ENCODE data around the gene TNC.

TNC gene

DNA sequence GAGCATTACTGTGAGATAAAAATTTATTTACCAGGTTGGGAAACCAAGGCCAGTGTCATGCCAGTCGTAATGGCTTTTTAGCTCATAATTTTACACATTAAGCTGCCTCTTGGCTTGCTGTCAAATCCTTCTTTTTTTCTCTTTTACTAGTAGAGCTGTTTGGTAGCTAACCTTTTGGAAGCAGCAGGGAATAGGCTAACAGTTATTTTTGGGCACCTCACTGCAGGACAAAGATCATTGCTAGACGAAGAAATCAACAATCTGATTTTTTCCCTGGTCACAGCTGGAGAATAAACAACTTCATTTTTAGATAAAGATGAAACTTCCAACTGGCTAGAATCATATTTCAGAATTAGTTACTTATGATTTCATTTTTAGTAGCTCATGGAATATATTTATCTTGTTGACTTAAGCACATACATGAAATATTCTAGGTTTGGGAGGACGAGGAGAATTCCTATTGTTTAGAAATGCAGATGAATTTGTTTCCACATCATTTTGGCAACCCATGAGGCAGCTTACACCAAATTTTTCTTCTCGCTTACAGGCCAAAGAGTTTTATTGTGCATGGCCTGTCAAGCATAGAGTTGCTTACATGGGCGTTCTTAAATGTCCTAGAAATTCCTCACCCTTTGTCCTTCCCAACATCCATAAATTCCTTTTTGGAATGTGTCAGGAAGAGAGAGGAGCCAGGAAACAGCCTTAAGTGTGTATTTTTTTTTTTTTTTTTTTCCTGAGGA, 19.6 kb downstream of the TNC start:
- no peak for DNase-seq (ENCODE audit: low spot score)

DNA sequence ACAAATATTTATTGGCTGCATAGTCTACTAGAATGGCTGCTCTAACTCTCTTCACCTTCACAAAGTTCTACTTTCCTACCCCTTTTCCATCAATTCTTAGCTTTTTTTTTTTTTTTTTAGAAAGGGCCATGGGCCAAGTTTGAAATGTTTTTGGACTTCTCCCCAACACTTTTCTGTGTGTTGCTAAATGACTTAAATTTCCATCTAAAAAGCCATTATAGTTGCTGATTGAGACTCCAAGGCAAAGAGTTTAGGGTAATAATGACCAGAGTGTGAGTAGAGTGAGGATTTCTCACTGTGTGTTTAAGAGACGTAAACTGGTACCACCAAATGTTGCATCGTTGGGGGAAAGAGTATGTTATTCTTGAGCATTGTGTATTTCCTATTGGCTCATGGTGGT, 24.4 kb downstream of the TNC start:
- no peak for DNase-seq (ENCODE audit: low spot score)

DNA sequence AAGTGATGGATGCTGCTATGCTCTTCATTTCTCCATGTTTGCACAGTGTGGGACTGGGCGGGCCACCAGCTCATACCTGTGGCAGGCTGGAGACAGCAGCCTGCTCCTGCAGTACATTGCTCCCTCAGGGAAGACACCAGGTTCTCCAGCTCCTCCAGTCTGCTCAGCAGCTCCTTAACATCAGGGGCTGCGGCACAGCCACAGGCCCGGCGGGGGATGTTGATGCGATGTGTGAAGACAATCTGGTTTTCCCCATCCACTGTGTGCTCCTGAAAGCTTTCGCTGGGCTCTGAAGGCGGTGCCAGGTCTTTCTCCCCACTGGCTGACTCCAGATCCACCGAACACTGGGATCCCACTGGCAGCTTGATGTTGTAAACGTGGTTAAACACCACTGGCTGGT, 27.5 kb downstream of the TNC start:
- no peak for DNase-seq (ENCODE audit: low spot score)

DNA sequence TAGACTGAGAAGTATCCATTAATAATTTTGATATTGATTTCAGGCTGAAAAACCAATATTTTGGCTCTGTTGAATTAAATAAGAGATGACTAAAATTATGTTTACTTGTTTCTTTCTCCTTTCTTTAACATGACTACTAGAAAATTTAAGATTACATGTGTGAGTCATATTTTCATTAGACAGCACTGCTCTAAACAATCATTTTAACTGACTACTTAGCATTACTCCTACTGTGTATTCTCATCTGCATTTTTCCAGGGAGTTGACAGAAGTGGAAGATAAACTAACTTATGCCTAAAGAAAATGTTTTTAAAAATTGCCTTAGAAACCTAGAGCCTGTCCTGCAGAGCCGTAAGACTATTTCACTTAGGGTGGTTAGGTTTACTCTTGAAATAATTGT, 29.1 kb downstream of the TNC start:
- DNase-seq (ENCODE audit: low spot score), result no peak

DNA sequence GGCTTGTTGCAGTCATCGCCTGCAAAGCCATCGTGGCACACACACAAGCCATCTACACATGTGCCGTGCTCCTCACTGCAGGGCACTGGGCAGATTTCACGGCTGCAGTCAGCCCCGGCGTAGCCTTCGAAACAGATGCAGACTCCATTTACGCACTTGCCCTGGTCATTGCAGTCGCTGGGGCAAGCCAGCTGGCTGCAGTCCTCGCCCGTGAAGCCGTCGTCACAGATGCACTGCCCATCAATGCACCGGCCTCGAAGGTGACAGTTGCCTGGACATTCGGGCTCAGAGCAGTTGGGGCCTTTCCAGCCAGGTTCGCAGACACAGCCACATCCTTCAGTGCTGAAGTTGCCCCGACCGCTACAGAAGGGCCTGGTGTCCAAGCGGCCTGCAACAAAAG, 31.1 kb downstream of the TNC start:
- no peak for DNase-seq (ENCODE audit: low spot score)

DNA sequence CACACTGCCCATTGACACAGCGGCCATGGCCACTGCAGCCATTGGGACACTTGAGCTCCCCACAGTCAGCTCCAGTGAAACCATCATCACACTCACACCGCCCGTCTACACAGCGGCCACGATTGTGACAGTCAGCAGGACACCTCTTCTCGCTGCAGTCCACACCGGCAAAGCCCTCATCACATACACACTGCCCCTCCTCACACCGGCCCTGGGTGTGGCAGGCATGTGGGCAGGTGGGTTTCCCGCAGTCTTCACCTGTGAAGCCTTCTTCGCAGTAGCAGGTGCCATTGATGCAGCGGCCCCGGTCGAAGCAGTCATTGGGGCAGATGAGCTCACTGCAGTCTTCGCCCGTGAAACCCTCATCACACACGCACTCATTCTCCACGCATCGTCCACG, 31.5 kb downstream of the TNC start:
- no peak for DNase-seq (ENCODE audit: low spot score)

DNA sequence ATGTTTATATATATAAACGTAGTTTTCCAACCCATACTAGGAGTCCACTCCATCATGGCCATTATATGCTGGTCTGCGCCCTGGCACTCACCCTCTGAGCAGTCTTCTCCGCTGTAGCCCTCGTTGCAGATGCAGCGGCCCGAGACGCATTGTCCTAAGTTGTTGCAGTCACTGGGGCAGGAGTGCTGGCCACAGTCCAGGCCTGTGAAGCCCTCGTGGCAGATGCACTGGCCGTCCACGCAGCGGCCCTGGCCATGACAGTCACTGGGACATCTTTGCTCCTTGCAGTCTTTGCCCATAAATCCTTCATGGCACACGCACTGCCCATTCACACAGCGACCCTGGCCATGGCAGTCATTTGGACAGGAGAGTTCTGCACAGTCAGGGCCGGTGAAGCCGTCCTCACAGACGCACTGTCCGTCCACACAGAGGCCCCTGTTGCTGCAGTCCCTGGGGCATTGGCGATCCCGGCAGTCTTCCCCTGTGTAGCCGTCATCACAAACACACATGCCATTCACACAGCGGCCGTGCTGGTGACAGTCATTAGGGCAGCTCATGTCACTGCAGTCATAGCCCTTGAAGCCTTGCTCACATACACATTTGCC, 32.1 kb downstream of the TNC start:
- DNase-seq (ENCODE audit: low spot score), result no peak

DNA sequence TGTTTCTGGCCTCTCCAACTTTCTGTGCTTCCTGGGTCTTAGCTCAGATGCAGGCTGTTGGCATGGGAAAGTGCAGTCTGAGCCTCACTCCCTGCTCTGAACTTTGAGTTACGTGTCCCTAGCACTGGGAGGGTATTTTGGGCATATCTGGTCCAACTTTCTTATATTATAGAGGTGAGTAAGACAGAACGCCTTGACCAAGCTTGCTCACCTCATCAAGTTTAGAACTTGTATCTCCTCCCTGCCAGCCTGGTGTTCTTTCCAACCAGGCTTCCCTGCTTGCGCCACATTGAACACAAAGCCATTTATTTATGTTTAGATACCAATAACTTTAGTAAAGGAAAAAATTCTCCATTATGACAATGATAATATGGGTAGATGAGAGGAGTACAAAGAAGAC, 33.2 kb downstream of the TNC start:
- DNase-seq (ENCODE audit: low spot score), result no peak

DNA sequence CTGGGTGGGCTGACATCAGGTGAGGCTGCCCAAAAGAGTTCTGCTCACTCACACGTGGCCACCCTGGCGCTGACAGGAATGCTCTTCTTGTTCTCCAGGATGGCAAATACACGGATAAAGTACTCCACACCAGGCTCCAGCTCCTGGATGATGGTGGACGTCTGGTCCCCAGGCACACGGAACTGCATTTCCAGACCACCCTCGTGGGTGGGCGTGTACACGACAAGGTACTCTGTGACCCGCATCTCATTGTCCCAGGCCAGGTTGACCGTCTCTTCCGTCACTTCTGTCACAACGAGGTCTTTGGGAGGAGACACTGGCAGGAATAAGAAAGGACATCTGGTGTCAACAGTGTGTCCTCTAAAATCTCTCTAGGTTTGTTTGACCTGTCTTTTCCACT, 33.8 kb downstream of the TNC start:
- no peak for DNase-seq (ENCODE audit: low spot score)

DNA sequence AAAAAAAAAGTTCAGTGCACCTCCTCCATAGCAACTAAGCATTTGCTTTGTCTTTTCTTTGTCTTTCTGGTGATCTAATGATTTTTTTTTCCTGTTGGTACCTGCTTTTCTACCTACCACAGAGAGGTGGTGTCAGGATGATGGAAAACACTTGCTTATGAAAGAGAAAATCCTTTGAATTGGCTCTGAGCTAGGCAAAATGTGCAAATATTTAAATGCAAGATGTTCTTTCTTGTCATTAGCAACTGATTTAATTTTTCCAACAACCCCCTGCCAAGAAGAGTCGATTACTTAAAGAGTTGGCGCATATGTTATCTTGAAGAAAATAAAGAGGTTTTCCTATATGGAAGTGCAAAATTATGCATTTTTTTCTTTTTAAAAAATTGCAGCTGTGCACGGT, 37.7 kb downstream of the TNC start:
- DNase-seq (ENCODE audit: low spot score), result no peak

DNA sequence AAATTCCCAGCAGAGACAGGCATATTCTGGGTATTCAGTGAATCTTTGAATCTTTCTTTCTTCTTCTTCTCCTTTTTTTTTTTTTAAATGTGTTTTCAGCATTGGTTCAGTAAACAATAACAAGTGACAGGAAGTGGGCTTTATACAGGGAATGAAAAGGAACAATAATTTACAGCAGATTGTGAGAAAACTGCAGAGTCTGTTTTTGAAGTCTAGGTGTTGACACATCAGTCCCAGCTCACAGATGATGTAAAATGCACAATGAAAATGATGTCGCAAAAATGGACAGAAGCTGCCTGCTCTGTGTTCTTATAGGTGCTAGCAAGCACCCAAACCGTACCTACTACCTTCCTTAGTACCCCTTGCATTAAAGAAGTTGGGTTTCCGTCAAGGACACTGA, 38.8 kb downstream of the TNC start:
- no peak for DNase-seq (ENCODE audit: low spot score)

DNA sequence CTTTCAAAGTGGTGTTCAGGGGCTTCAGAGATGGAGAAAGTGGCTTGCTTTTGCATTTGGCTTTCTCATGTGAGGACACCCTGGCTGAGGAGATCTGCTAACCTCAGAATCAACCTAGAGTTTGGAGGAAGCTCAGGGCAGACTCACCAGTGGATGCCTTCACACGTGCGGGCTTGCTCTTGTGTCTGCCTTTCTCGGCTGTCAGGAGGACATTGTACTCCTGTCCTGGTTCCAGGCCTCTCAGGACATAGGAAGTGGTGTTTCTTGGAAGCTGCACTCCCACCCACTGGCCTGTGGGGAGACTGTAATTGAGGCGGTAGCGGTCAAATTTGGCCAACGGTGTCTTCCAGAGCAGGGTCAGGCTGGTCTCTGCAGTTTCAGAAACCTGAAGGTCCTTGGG, 44.5 kb downstream of the TNC start:
- DNase-seq (ENCODE audit: low spot score), result no peak

DNA sequence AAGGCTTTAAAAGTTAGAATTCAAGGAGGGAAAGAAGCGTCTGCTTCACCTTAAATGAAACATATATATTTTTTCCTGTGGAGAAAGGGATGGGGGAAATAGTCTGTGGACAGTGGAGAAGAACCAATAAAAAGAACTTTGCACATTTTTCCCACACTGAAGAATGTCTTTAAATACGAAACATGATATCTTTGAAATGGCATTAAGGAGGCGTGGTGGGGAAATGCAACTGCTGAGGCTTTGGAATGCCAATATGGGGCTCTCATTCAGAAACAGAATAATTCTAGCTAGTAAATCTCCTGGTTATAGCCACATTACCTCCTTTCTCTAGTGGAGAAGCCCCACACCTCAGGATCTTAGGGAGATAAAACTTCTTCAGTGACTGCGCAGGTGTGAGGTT, 46.8 kb downstream of the TNC start:
- no peak for DNase-seq (ENCODE audit: low spot score)

DNA sequence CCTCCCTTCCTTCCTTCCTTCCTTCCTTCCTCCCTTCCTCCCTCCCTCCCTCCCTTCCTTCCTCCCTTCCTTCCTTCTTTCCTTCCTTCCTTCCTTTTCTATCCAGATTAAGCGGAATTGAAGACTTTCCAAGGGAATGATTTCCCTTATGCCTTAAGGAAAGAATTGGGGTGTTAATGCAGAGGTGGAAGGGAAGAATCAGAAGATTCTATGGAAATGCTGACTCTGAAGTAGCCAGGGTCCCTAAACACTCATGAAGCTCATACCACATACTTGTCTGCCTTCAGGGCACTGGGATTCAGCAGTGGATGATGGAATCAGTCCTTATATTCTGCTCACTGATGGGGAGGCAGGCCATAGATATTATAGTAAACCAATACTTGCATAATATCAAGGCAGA, 48.2 kb downstream of the TNC start:
- DNase-seq (ENCODE audit: low spot score), result no peak

DNA sequence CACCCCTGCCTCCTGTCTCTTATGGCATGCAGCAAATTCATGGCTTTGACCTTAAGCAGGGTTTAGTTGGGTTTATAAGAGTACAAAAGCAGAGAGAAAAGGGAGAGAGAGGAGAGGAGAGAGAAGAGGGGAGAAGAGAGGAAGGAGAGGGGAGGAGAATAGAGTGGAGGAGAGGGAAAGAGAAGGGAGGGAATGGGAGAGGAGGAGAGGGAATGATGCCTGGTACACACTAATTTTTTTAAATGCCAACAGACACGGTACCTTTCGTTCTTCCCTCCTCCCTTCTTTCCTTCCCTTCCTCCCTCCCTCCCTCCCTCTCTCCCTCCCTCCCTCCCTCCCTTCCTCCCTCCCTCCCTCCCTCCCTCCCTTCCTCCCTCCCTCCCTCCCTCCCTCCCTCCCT, 48.7 kb downstream of the TNC start:
- DNase-seq (ENCODE audit: low spot score), result no peak

DNA sequence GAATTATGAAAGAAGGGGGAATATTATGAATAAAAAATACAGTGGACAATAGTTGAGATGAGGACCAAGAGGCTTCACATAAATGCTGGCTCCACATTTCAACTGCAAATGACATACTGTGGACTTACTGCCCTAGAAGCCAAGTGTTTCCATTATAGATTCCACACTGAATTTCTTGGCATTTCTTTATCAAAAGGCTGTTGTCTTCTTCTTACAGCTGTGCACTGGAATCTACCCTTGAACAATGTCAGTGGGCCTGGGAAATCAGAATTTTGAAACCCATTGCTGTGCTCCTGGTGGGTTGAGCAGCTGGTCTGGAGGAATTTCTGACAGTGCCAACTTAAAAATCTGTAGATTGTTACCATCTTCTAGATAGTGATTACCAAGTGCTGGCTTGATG, 49.9 kb downstream of the TNC start:
- no peak for DNase-seq (ENCODE audit: low spot score)

DNA sequence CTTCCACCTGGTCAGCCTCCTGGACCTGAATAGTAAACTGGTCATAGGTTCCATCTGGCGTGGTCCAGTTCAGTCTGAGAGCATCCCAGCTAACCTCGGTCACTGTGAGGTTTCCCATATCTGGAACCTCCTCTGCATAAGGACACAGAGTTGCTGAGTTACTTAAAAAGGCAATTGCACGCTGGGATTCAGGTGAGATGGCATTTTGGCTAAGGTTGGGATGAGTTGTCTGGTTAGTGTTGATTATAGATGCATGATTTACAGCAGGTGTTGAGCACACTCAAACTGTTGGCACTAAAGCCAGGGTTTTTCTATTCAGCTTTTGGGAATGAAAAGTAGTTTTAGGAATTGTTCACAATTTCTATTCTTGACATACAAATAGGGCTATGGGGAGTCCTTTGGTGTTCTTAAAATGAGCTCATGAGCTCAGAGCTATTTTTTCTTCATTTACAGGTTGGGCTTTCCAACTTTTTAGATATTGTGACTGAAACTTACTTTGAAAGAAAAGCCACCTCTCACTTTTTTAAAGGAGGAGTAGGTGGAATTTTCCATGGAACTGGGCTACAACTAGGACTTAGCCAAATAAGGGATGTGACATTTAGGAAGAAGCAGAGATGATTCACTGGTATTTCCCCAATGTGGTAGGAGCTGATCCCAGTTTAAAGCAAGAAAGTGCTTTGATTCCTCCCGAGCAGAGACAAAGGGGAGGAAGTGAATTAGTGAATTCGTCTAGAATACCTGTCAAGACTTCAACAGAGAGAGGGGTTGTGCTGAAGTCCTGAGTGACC, 54.7 kb downstream of the TNC start:
- DNase-seq (ENCODE audit: low spot score), result no peak

DNA sequence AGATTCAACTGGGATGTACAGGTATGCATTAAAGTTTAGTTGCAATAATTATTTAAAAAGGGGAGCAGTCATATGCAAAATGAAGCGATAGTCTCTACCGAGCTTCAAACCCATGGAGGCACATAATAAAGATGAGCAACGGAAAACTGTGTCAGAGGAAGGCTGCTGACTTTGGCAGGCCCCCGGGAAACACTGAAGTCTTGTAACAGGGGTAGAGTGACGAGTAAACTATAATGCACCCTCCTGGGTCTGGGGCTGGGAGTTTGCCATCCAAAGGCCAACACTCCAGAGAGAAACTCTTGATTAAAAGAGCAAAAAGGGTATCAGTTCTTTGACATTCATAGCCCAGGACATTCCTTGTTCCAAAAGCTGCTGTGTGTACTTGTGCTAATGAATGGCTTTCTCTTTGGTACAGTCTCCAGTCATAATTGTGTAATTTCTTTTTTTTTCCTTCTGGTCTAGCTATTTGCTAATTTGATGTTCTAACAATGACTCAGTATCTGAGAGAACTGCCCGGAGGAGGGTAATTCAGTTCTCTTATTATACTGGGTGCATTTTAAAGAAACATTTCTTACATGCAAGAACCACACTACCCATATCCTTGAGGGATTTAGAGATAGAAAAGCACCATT, 59.2 kb downstream of the TNC start:
- DNase-seq (ENCODE audit: low spot score), result peak; percentile 12

DNA sequence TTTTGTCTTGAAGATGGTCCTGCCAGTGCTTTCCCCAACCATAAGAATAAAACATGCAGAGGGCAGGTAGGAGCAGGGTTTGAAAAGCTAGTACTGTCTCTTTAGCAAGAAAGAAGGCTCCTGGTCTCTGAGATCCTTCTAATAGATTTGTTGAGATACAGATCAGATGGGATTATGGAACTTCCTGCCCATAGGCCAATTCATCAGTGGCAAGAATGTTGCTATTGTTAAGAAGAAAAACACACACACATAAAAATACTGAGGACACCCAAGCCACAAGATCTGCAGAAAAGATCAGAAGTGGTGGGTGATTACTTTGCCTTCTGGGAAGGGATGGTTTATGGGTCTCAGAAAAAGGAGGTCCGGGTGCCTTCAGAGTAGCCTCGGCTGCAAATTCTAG, 59.8 kb downstream of the TNC start:
- DNase-seq (ENCODE audit: low spot score), result no peak

DNA sequence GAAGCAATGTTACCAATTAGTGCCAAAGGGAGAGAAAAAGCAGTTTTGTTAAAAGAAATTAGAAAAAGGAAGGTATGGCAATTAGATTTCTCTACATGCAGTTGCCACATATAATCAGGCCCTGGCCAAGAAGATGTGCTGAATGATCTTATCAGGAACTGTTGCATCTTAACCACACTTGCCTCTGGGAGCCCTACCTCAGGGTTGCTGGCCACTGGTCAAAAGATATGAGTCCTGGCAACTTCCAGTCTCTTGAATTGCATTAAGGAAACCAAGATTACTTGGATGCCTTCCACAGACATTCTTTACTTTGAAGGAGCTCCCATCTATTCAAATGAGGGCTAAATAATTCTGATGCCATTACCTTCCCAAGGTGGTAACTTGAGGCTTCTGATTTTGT, 60.4 kb downstream of the TNC start:
- no peak for DNase-seq (ENCODE audit: low spot score)

DNA sequence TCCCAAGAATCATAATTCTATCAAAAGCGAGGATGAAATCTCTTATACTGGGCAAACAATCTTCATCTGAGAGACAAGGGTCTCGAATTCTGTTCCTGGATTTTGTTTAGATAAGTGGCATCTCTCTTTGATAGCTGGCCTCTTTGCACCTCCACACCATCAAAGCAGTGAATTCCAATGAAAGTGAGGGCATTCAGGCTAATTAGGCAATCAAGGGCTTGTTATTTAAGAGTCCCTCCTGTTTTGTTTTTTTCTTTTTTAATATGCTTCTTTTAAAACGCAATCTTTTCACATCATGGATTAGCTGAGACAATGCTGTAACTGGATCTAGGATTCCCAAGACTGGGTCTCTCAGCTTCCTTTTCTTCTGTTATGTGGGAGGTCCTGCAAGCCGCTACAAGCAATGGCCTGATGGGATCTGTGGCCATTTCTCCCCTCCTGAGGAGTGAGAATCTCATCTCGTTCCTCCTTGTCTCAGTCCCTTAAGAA, 67.9 kb downstream of the TNC start:
- DNase-seq (ENCODE audit: low spot score), result no peak

DNA sequence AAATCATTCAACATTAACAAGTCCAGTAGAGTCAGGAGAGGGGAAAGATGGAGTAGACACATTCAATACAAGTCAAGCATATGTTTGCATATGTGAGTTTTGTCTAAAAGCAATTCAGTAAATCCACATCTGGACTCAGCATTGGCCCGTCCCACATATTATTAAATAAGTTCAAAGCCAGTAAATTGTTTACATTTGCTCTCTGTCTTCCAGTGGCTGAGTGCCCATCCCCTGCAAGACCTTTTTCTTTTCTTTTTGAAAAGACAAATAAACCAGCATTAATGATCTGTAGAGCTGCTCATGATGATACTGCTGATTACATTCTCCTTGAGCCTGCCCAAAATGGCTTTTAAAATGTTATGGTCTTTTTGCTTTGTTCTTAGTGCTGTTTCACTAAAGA, 71.1 kb downstream of the TNC start:
- DNase-seq (ENCODE audit: low spot score), result no peak

DNA sequence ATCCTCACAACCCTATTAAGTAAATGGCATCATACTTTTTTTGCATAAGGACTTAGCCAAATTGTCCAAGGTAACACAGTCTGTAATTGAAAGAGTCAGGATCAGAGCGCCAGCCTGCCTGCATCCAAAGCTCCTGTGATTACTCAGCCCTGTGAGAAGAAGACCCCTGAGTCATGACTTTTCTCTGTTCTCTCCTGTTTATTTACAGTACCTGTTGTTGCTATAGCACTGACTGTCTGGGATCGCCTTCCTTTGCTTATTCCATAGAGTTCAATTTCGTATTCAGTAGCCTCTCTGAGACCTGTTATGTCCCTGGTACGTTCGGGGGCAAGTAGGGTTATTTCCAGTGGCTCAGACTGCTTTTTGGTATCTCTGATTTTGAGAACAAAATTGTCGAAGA, 71.8 kb downstream of the TNC start:
- DNase-seq (ENCODE audit: low spot score), result no peak

All from RKO (cell line).